Common myeloid progenitor, CD34-positive (primary cell): ENCODE results near the gene PAPPA2.

Source experiments
- CTCF ChIA-PET: fragments of 350-600 bp; sonication (Branson Sonifier 250); formaldehyde crosslinking; loops from one replicate; lab custom pipeline; 2021; ENCODE audit warnings: antibody characterized with exemption; lab: Charles Lee
- POLR2A ChIA-PET: fragments of 350-600 bp; sonication (Branson Sonifier 250); formaldehyde crosslinking; loops from one replicate; lab custom pipeline; 2021; ENCODE audit warnings: antibody characterized with exemption; lab: Charles Lee
- DNase-seq, 3 donors: peaks; one replicate each; pipeline versions ENCODE4 v3.0.0 to v3.0.0-alpha.2; 2013
- H3K27ac ChIP-seq, 2 experiments: 1 replicate in 1 of 2; 2 replicates in 1 of 2; pipeline ENCODE4 v1.7.0; 2013; ENCODE audit warnings: inconsistent platforms in 2 of 2, low read length in 2 of 2, mild to moderate bottlenecking in 2 of 2, low read depth in 1 of 2, moderate library complexity in 1 of 2; ENCODE audit not compliant: severe bottlenecking in 2 of 2, insufficient read depth in 1 of 2, poor library complexity in 1 of 2
- H3K27me3 ChIP-seq, 5 experiments: replicated peaks in 2 of 5; 1 replicate in 3 of 5; 2 replicates in 2 of 5; pipeline versions ENCODE4 v1.6.1 to v1.7.0; 2013; ENCODE audit warnings: low read length in 4 of 5, mild to moderate bottlenecking in 2 of 5, moderate library complexity in 2 of 5, inconsistent platforms in 1 of 5; ENCODE audit not compliant: insufficient read depth in 5 of 5, control insufficient read depth in 4 of 5
- H3K36me3 ChIP-seq, 4 experiments: 1 replicate in 2 of 4; 2 replicates in 2 of 4; pipeline versions ENCODE4 v1.6.1 to v1.7.0; 2013; ENCODE audit warnings: low read length in 3 of 4, control low read depth in 1 of 4, mild to moderate bottlenecking in 1 of 4; ENCODE audit not compliant: control insufficient read depth in 4 of 4, insufficient read depth in 4 of 4
- H3K4me1 ChIP-seq, 4 experiments: 1 replicate in 3 of 4; 2 replicates in 1 of 4; pipeline versions ENCODE4 v1.6.1 to v1.7.1; 2013; ENCODE audit warnings: low read length in 3 of 4, mild to moderate bottlenecking in 3 of 4, control low read depth in 1 of 4, inconsistent platforms in 1 of 4, moderate library complexity in 1 of 4; ENCODE audit not compliant: control insufficient read depth in 4 of 4, insufficient read depth in 4 of 4; ENCODE audit errors: control extremely low read depth in 1 of 4
- H3K4me3 ChIP-seq, 7 experiments: 1 replicate in 4 of 7; 2 replicates in 3 of 7; pipeline versions ENCODE4 v1.5.1 to v1.7.0; 2013; ENCODE audit warnings: mild to moderate bottlenecking in 7 of 7, low read length in 6 of 7, moderate library complexity in 6 of 7, inconsistent platforms in 2 of 7, low read depth in 2 of 7, control low read depth in 1 of 7; ENCODE audit not compliant: insufficient read depth in 4 of 7, control insufficient read depth in 1 of 7; ENCODE audit errors: extremely low read depth in 1 of 7
- H3K9me3 ChIP-seq, 5 experiments: 1 replicate in 4 of 5; 2 replicates in 1 of 5; pipeline versions ENCODE4 v1.6.1 to v1.7.1; 2013; ENCODE audit warnings: low read length in 4 of 5, mild to moderate bottlenecking in 2 of 5, inconsistent platforms in 1 of 5, low read depth in 1 of 5, moderate library complexity in 1 of 5; ENCODE audit not compliant: control insufficient read depth in 4 of 5, insufficient read depth in 2 of 5; ENCODE audit errors: control extremely low read depth in 1 of 5
- WGBS: methylation state at CpG from one replicate; pipeline ENCODE4 v1.1.5; 2013; ENCODE audit not compliant: insufficient coverage; 5-methylcytosine and 5-hydroxymethylcytosine counted together

Gene PAPPA2

GRCh38 chr1:176539018-176539417 is 76.0 kb downstream of the PAPPA2 start:
- 80% methylated on average over 3 of the region's 6 CpGs for WGBS
- no peak for DNase-seq
- Histone ChIP-seq H3K36me3 (no peaks in the 10 kb centered on the region), H3K4me3 (no peak overlapping the region), H3K27ac (no peak overlapping the region), H3K4me1 (no peaks in the 10 kb centered on the region), H3K27me3 (no peaks in the 10 kb centered on the region), H3K9me3 (peaks cover 0 to 2% (median 0%) of the 10 kb centered on the region in 5 experiments)
- POLR2A ChIA-PET, result no interaction called here
- CTCF ChIA-PET, result interaction anchor here (0.6 to 0.7 kb wide), 2 partner anchors 21 to 732 kb away, joined by 3 read pairs; no protein-coding TSS in a partner anchor

GRCh38 chr1:176540428-176540827 is 77.5 kb downstream of the PAPPA2 start:
- peak in 1 of 3 donors; percentile 19 for DNase-seq
- Histone ChIP-seq H3K4me3 (no peak overlapping the region), H3K4me1 (no peaks in the 10 kb centered on the region), H3K9me3 (peaks cover 0 to 2% (median 0%) of the 10 kb centered on the region in 5 experiments), H3K36me3 (no peaks in the 10 kb centered on the region), H3K27ac (no peak overlapping the region), H3K27me3 (no peaks in the 10 kb centered on the region)
- WGBS, result 100% methylated on average over 1 of the region's 1 CpG
- ChIA-PET CTCF (no interaction called here), POLR2A (no interaction called here)

GRCh38 chr1:176541663-176542062 is 78.7 kb downstream of the PAPPA2 start:
- Histone ChIP-seq H3K27me3 (no peaks in the 10 kb centered on the region), H3K9me3 (peaks cover 0 to 2% (median 0%) of the 10 kb centered on the region in 5 experiments), H3K4me1 (no peaks in the 10 kb centered on the region), H3K27ac (no peak overlapping the region), H3K4me3 (no peak overlapping the region), H3K36me3 (no peaks in the 10 kb centered on the region)
- WGBS, result 73% methylated on average over 2 of the region's 3 CpGs
- no peak for DNase-seq
- ChIA-PET CTCF (interaction anchor here (1.0 kb wide), 1 partner anchor 18 kb away, joined by 3 read pairs; no protein-coding TSS in a partner anchor), POLR2A (no interaction called here)

GRCh38 chr1:176542352-176542751 is 79.4 kb downstream of the PAPPA2 start:
- POLR2A ChIA-PET, result no interaction called here
- Histone ChIP-seq H3K27me3 (no peaks in the 10 kb centered on the region), H3K27ac (no peak overlapping the region), H3K4me1 (no peaks in the 10 kb centered on the region), H3K36me3 (no peaks in the 10 kb centered on the region), H3K4me3 (no peak overlapping the region), H3K9me3 (peaks cover 0 to 2% (median 0%) of the 10 kb centered on the region in 5 experiments)
- WGBS, result 93% methylated on average over 2 of the region's 2 CpGs
- no peak for DNase-seq
- CTCF ChIA-PET, result no interaction called here

GRCh38 chr1:176543360-176544129 is 80.6 kb downstream of the PAPPA2 start:
- no CpG with 5 or more reads among the region's 2 CpGs for WGBS
- no peaks in the 10 kb centered on the region for H3K4me1 ChIP-seq
- CTCF ChIA-PET, result no interaction called here

GRCh38 chr1:176545034-176545639 is 82.2 kb downstream of the PAPPA2 start:
- 60% methylated on average over 1 of the region's 4 CpGs for WGBS
- POLR2A ChIA-PET, result no interaction called here

More at GRCh38 chr1:176543360-176544129, 80.6 kb downstream of the PAPPA2 start:
- Histone ChIP-seq H3K27ac (no peak overlapping the region), H3K9me3 (peaks cover 0 to 2% (median 0%) of the 10 kb centered on the region in 5 experiments), H3K36me3 (no peaks in the 10 kb centered on the region), H3K27me3 (no peaks in the 10 kb centered on the region), H3K4me3 (no peak overlapping the region)
- POLR2A ChIA-PET, result no interaction called here
- no peak for DNase-seq

GRCh38 chr1:176546825-176547224 is 83.8 kb downstream of the PAPPA2 start:
- no peak for DNase-seq
- Histone ChIP-seq H3K4me1 (no peaks in the 10 kb centered on the region), H3K27me3 (peaks cover 0 to 16% (median 6%) of the 10 kb centered on the region in 5 experiments), H3K27ac (no peak overlapping the region), H3K36me3 (no peaks in the 10 kb centered on the region), H3K4me3 (no peak overlapping the region), H3K9me3 (peaks cover 0 to 2% (median 0%) of the 10 kb centered on the region in 5 experiments)
- ChIA-PET POLR2A (no interaction called here), CTCF (interaction anchor here (0.9 to 1.0 kb wide), 2 partner anchors 13 to 35 kb away, joined by 3 read pairs; no protein-coding TSS in a partner anchor)
- no CpG with 5 or more reads among the region's 1 CpG for WGBS

More at GRCh38 chr1:176545034-176545639, 82.2 kb downstream of the PAPPA2 start:
- no peaks in the 10 kb centered on the region for H3K36me3 ChIP-seq
- no peak overlapping the region for H3K4me3 ChIP-seq
- H3K27ac ChIP-seq, result no peak overlapping the region
- H3K9me3 ChIP-seq, result peaks cover 0 to 2% (median 0%) of the 10 kb centered on the region in 5 experiments
- H3K4me1 ChIP-seq, result no peaks in the 10 kb centered on the region
- DNase-seq, result no peak
- peaks cover 0 to 3% (median 0%) of the 10 kb centered on the region in 5 experiments for H3K27me3 ChIP-seq
- CTCF ChIA-PET, result no interaction called here
